Lung (tissue), 12 donors: Measurements from ENCODE around the gene DDOST. TPM values are rescaled to one million over a fixed set of nuclear protein-coding genes. Genes with fewer than 3 reads are reported as not detected.
A peak's percentile ranks its signal among the peaks of the same experiment; 100 is the strongest.

ENCODE experiments used
- ATAC-seq: fragments of 200-7000 bp; cut with Tn5 transposase; one replicate; pipeline ENCODE4 v1.9.1; 2020; ENCODE audit warnings: moderate number of reproducible peaks; ENCODE audit not compliant: insufficient read depth, low FRiP score
- DNase-seq, 3 donors: peaks; one replicate each; pipeline ENCODE4 v3.0.0-alpha.2; 2013 to 2017
- H3K27ac ChIP-seq, 2 donors: one replicate each; pipeline ENCODE4 v1.5.1; 2013; ENCODE audit warnings: mild to moderate bottlenecking in 2 of 2, moderate library complexity in 2 of 2, control low read depth in 1 of 2, inconsistent platforms in 1 of 2, low read depth in 1 of 2, low read length in 1 of 2
- H3K27me3 ChIP-seq, 3 donors: one replicate each; pipeline ENCODE4 v1.5.1; 2013; ENCODE audit warnings: low read length in 2 of 3; ENCODE audit not compliant: control insufficient read depth in 3 of 3, insufficient read depth in 3 of 3
- H3K36me3 ChIP-seq, 4 donors: one replicate each; pipeline ENCODE4 v1.5.1; 2013; ENCODE audit warnings: low read length in 4 of 4, mild to moderate bottlenecking in 1 of 4, moderate library complexity in 1 of 4; ENCODE audit not compliant: control insufficient read depth in 4 of 4, insufficient read depth in 4 of 4
- H3K4me1 ChIP-seq, 5 donors: one replicate each; pipeline ENCODE4 v1.5.1; 2013; ENCODE audit warnings: low read length in 5 of 5, mild to moderate bottlenecking in 2 of 5, moderate library complexity in 1 of 5; ENCODE audit not compliant: control insufficient read depth in 5 of 5, insufficient read depth in 5 of 5
- H3K4me3 ChIP-seq: one replicate; pipeline ENCODE4 v1.5.1; 2013; ENCODE audit warnings: mild to moderate bottlenecking, control low read depth, moderate library complexity
- H3K9ac ChIP-seq, 2 donors: one replicate each; pipeline ENCODE4 v1.5.1; 2013; ENCODE audit warnings: low read length in 2 of 2, control low read depth in 1 of 2; ENCODE audit not compliant: insufficient read depth in 1 of 2
- H3K9me3 ChIP-seq, 4 donors: one replicate each; pipeline ENCODE4 v1.5.1; 2013; ENCODE audit warnings: low read length in 3 of 4, mild to moderate bottlenecking in 1 of 4, moderate library complexity in 1 of 4; ENCODE audit not compliant: control insufficient read depth in 4 of 4, insufficient read depth in 3 of 4
- WGBS, 2 donors: extraction: QIAGEN DNeasy Blood & Tissue Kit; methylation state at CpG; one replicate each; pipeline ENCODE4 v1.1.7; 2013; 5-methylcytosine and 5-hydroxymethylcytosine counted together
- polyA plus RNA-seq, 2 donors: library from polyadenylated mRNA; stranded (reverse); fragments of 200-250 nt; gene quantifications; one replicate each; pipeline ENCODE4 v1.2.1, GENCODE V29; 2013
- total RNA-seq, 2 donors: library from RNA; depleted of rRNA in 1 of 2; stranded (reverse); fragments of >200 nt in 1 of 2; gene quantifications; one replicate each; pipeline ENCODE4 v1.2.1, GENCODE V29; 2014 to 2021
- TF ChIP-seq, protein P1 (sequence below): IDR thresholded peaks from 2 replicates; pipeline ENCODE4 v1.5.1; 2012; ENCODE audit warnings: mild to moderate bottlenecking; ENCODE audit errors: control extremely low read depth, extremely low read depth
- donor health status: control.
- donor health status: control.
- donor health status: Bipolar disorder and iron deficiency.
- donor health status: healthy.
- donor health status: DM: yes; HTN: yes; CAD: no.

The DDOST gene
- total and polyA plus RNA-seq, 4 donors: 121 to 304 (median 228) TPM

GRCh38 chr1:20666146-20666545 is 5.0 kb upstream of the DDOST start:
- TF ChIP-seq, protein P1, sequence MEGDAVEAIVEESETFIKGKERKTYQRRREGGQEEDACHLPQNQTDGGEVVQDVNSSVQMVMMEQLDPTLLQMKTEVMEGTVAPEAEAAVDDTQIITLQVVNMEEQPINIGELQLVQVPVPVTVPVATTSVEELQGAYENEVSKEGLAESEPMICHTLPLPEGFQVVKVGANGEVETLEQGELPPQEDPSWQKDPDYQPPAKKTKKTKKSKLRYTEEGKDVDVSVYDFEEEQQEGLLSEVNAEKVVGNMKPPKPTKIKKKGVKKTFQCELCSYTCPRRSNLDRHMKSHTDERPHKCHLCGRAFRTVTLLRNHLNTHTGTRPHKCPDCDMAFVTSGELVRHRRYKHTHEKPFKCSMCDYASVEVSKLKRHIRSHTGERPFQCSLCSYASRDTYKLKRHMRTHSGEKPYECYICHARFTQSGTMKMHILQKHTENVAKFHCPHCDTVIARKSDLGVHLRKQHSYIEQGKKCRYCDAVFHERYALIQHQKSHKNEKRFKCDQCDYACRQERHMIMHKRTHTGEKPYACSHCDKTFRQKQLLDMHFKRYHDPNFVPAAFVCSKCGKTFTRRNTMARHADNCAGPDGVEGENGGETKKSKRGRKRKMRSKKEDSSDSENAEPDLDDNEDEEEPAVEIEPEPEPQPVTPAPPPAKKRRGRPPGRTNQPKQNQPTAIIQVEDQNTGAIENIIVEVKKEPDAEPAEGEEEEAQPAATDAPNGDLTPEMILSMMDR: no peak
- DNase-seq (no peak), ATAC-seq (no peak)
- Histone ChIP-seq H3K36me3 (peaks cover 0 to 4% (median 0%) of the 10 kb centered on the region in 4 donors), H3K9ac (no peak overlapping the region), H3K27me3 (no peaks in the 10 kb centered on the region), H3K9me3 (no peaks in the 10 kb centered on the region), H3K27ac (peak overlapping the region; percentile 5 to 64), H3K4me3 (no peak overlapping the region), H3K4me1 (peaks cover 0 to 7% (median 4%) of the 10 kb centered on the region in 5 donors)
- WGBS, 2 donors: 72 to 85% methylated on average over 15 to 16 of the region's 16 CpGs

- Histone ChIP-seq H3K4me1 (peaks cover 0 to 7% (median 4%) of the 10 kb centered on the region in 5 donors), H3K9me3 (no peaks in the 10 kb centered on the region), H3K4me3 (no peak overlapping the region), H3K9ac (no peak overlapping the region), H3K27ac (peak overlapping the region in 1 of 2 donors; percentile 37), H3K27me3 (no peaks in the 10 kb centered on the region), H3K36me3 (peaks cover 0 to 4% (median 0%) of the 10 kb centered on the region in 4 donors)
- TF ChIP-seq, protein P1: no peak
- ATAC-seq: no peak
- DNase-seq: no peak
- WGBS, 2 donors: 72 to 74% methylated on average over 12 of the region's 12 CpGs
Observed at GRCh38 chr1:20665726-20666125, 4.6 kb upstream of the DDOST start.

GRCh38 chr1:20663969-20664715 is 3.0 kb upstream of the DDOST start:
- no peak overlapping the region for H3K9ac ChIP-seq
- H3K27ac ChIP-seq: no peak overlapping the region
- H3K27me3 ChIP-seq: no peaks in the 10 kb centered on the region
- H3K36me3 ChIP-seq: peaks cover 0 to 6% (median 2%) of the 10 kb centered on the region in 4 donors
- ATAC-seq (no peak), DNase-seq (no peak)
- TF ChIP-seq, protein P1: no peak
- 87% methylated on average over 12 of the region's 12 CpGs for WGBS, 2 donors
- no peaks in the 10 kb centered on the region for H3K9me3 ChIP-seq
- no peak overlapping the region for H3K4me3 ChIP-seq
- H3K4me1 ChIP-seq: peaks cover 5 to 17% (median 8%) of the 10 kb centered on the region in 5 donors

DNA sequence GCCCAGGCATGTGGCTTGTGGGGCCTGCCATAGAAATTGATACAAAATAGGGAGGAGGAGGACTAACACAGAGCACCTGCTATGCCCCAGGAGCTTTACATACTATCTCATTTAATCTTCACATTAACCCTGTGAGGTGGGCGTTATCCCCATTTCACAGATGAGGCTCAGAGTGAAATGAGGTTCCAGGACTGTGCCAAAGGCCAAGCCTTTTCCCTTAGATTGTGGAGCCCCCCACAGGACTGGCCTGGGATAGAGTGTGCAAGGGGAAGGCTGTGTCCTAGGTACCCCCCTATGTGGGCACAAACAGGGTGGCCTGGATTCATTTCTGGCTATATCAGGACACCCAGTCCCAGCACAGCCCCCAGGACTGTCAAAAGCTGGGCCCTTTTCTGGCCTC is 2.2 kb upstream of the DDOST start:
- peaks cover 5 to 17% (median 8%) of the 10 kb centered on the region in 5 donors for H3K4me1 ChIP-seq
- no peak for ATAC-seq
- whole genome bisulfite sequencing, 2 donors: 95 to 100% methylated on average over 1 of the region's 1 CpG
- peaks cover 0 to 6% (median 3%) of the 10 kb centered on the region in 4 donors for H3K36me3 ChIP-seq
- no peaks in the 10 kb centered on the region for H3K9me3 ChIP-seq
- H3K9ac ChIP-seq: no peak overlapping the region
- H3K27ac ChIP-seq: no peak overlapping the region
- TF ChIP-seq, protein P1: no peak
- H3K4me3 ChIP-seq: no peak overlapping the region
- no peaks in the 10 kb centered on the region for H3K27me3 ChIP-seq
- DNase-seq: no peak
